Activated T-helper 1 cell treated with Interleukin-2 at 50 U/mL for 16 hours (primary cell): Measurements from ENCODE around the gene DCPS.

Experiments
- DNase-seq: peaks from one replicate; pipeline ENCODE4 v3.0.0-alpha.2; 2020; ENCODE audit warnings: low read depth

The DCPS gene

GRCh38 chr11:126328444-126328843, 24.6 kb downstream of the DCPS start:
- no peak for DNase-seq

- no peak for DNase-seq
Observed at GRCh38 chr11:126328938-126329643, 25.2 kb downstream of the DCPS start.

- DNase-seq = no peak
Observed at GRCh38 chr11:126329644-126330211, 25.9 kb downstream of the DCPS start.

GRCh38 chr11:126331286-126331685, 27.4 kb downstream of the DCPS start:
- no peak for DNase-seq

GRCh38 chr11:126332221-126332711, 28.4 kb downstream of the DCPS start:
- DNase-seq = no peak

GRCh38 chr11:126333142-126333541, 29.3 kb downstream of the DCPS start:
- no peak for DNase-seq

- DNase-seq = no peak
Observed at GRCh38 chr11:126334659-126335462, 31.0 kb downstream of the DCPS start.

GRCh38 chr11:126335463-126335760, 31.6 kb downstream of the DCPS start:
- DNase-seq = no peak

- no peak for DNase-seq
Observed at GRCh38 chr11:126336138-126336541, 32.3 kb downstream of the DCPS start.

- DNase-seq = no peak
Observed at GRCh38 chr11:126336671-126337101, 32.8 kb downstream of the DCPS start.

GRCh38 chr11:126337126-126337473, 33.2 kb downstream of the DCPS start:
- DNase-seq = no peak

GRCh38 chr11:126337474-126338241, 33.8 kb downstream of the DCPS start:
- DNase-seq = no peak

GRCh38 chr11:126338346-126339055, 34.6 kb downstream of the DCPS start:
- DNase-seq = no peak

GRCh38 chr11:126339073-126339862, 35.4 kb downstream of the DCPS start:
- DNase-seq = no peak

- no peak for DNase-seq
Observed at GRCh38 chr11:126339863-126340434, 36.1 kb downstream of the DCPS start.

GRCh38 chr11:126340960-126341606, 37.2 kb downstream of the DCPS start:
- no peak for DNase-seq

GRCh38 chr11:126341760-126342161, 37.9 kb downstream of the DCPS start:
- DNase-seq = no peak

- DNase-seq = no peak
Observed at GRCh38 chr11:126343051-126343450, 39.2 kb downstream of the DCPS start.

- no peak for DNase-seq
Observed at GRCh38 chr11:126344141-126345080, 40.6 kb downstream of the DCPS start.
